Measurements from ENCODE around the gene CYP4V2. TPM values are rescaled to one million over a fixed set of nuclear protein-coding genes. Genes with fewer than 3 reads are reported as not detected.

CYP4V2 gene
- total RNA-seq, 1 experiment from 2014 or later: 2.0 TPM

GRCh38 chr4:186192066-186192612, 772 bp downstream of the CYP4V2 start (continued):
- TF ChIP-seq RELA (CRISPR knock-in tag; IDR thresholded peaks at IDR 0.05; ENCODE audit: borderline replicate concordance) (no peak), FOXP1 (CRISPR knock-in tag; IDR thresholded peaks at IDR 0.05; ENCODE audit: borderline replicate concordance) (no peak), NFE2L1 (CRISPR knock-in tag; IDR thresholded peaks at IDR 0.05) (peak; percentile 55; the same call in 1 of the 2 replicates), TEAD4 (CRISPR knock-in tag; IDR thresholded peaks at IDR 0.05) (no peak), ETV6 (CRISPR knock-in tag; IDR thresholded peaks at IDR 0.05) (0 out of 2 replicates have a peak, but pooled peaks have one; percentile 27), E2F4 (CRISPR knock-in tag; IDR thresholded peaks at IDR 0.05; ENCODE audit: borderline replicate concordance, low read depth) (0 out of 2 replicates have a peak, but pooled peaks have one; percentile 31), FOXK1 (CRISPR knock-in tag; IDR thresholded peaks at IDR 0.05) (no peak), USF1 (CRISPR knock-in tag; IDR thresholded peaks at IDR 0.05) (no peak), OVOL2 (CRISPR knock-in tag; IDR thresholded peaks at IDR 0.05; ENCODE audit: borderline replicate concordance) (no peak), CBFB (CRISPR knock-in tag; IDR thresholded peaks at IDR 0.05; ENCODE audit: low read depth) (no peak), TCF7 (CRISPR knock-in tag; IDR thresholded peaks at IDR 0.05; ENCODE audit: low read depth) (no peak), ESRRA (CRISPR knock-in tag; IDR thresholded peaks at IDR 0.05; ENCODE audit: borderline replicate concordance) (no peak), E2F1 (CRISPR knock-in tag; IDR thresholded peaks at IDR 0.05) (no peak), ZNF121 (CRISPR knock-in tag; IDR thresholded peaks at IDR 0.05) (peak; percentile 74; the same call in 1 of the 2 replicates), PREB (CRISPR knock-in tag; IDR thresholded peaks at IDR 0.05; ENCODE audit: borderline replicate concordance) (no peak)
- TF ChIP-seq, protein P1, sequence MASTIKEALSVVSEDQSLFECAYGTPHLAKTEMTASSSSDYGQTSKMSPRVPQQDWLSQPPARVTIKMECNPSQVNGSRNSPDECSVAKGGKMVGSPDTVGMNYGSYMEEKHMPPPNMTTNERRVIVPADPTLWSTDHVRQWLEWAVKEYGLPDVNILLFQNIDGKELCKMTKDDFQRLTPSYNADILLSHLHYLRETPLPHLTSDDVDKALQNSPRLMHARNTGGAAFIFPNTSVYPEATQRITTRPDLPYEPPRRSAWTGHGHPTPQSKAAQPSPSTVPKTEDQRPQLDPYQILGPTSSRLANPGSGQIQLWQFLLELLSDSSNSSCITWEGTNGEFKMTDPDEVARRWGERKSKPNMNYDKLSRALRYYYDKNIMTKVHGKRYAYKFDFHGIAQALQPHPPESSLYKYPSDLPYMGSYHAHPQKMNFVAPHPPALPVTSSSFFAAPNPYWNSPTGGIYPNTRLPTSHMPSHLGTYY (CRISPR knock-in tag; IDR thresholded peaks at IDR 0.05): no peak
- TF ChIP-seq, protein P2, sequence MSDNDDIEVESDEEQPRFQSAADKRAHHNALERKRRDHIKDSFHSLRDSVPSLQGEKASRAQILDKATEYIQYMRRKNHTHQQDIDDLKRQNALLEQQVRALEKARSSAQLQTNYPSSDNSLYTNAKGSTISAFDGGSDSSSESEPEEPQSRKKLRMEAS (CRISPR knock-in tag; IDR thresholded peaks at IDR 0.05): peak; percentile 19; the same call in 1 of the 2 replicates
- TF ChIP-seq, protein P3, sequence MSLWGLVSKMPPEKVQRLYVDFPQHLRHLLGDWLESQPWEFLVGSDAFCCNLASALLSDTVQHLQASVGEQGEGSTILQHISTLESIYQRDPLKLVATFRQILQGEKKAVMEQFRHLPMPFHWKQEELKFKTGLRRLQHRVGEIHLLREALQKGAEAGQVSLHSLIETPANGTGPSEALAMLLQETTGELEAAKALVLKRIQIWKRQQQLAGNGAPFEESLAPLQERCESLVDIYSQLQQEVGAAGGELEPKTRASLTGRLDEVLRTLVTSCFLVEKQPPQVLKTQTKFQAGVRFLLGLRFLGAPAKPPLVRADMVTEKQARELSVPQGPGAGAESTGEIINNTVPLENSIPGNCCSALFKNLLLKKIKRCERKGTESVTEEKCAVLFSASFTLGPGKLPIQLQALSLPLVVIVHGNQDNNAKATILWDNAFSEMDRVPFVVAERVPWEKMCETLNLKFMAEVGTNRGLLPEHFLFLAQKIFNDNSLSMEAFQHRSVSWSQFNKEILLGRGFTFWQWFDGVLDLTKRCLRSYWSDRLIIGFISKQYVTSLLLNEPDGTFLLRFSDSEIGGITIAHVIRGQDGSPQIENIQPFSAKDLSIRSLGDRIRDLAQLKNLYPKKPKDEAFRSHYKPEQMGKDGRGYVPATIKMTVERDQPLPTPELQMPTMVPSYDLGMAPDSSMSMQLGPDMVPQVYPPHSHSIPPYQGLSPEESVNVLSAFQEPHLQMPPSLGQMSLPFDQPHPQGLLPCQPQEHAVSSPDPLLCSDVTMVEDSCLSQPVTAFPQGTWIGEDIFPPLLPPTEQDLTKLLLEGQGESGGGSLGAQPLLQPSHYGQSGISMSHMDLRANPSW (CRISPR knock-in tag; conservative IDR thresholded peaks at IDR 0.05; ENCODE audit: low read depth): no peak

DNA sequence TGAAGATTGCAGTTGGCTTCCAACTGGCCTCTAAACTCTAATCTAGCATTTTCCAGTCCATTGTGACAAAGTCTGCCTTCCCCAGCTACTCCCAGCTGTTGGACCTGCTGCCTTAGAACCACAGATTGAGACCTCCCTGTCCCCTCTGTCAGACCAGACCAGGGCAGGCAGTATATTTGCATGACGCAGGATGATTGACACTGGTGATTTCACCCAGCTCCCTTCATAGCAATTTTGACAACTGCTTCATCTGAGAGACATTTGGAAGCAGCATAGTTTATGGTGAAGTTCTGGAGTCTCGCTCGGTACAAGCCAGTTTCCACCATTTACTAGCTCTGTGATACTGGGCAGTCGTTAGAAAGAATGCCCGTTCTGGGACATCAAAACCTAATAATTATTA, 2.5 kb downstream of the CYP4V2 start:
- DNase-seq (ENCODE audit: low spot score) (no peak), ATAC-seq (no peak)
- ChIA-PET CTCF (no interaction called here), POLR2A (no interaction called here)
- Mint-ChIP-seq H3K9me3 (no peaks in the 10 kb centered on the region), H3K27ac (no peak overlapping the region), H3K4me3 (no peak overlapping the region), H3K4me1 (peaks cover 34% of the 10 kb centered on the region), H3K36me3 (no peaks in the 10 kb centered on the region), H3K27me3 (ENCODE audit: low read depth) (no peaks in the 10 kb centered on the region; the same call in 1 of the 2 replicates)
- TF ChIP-seq, protein P1 (CRISPR knock-in tag; IDR thresholded peaks at IDR 0.05): no peak
- no peak for TF ChIP-seq KAT7 (CRISPR knock-in tag; IDR thresholded peaks at IDR 0.05; ENCODE audit: borderline replicate concordance)
- no peak for TF ChIP-seq CREM (CRISPR knock-in tag; IDR thresholded peaks at IDR 0.05)
- TF ChIP-seq NFATC4 (CRISPR knock-in tag; IDR thresholded peaks at IDR 0.05): no peak
- TF ChIP-seq FOXP1 (CRISPR knock-in tag; IDR thresholded peaks at IDR 0.05; ENCODE audit: borderline replicate concordance): no peak
